ENCODE results near the gene SVOPL.

- TF ChIP-seq CTCF (IDR thresholded peaks at IDR 0.05) (no peak), POLR2A (IDR thresholded peaks at IDR 0.05) (no peak), POLR2AphosphoS5 (IDR thresholded peaks at IDR 0.05) (no peak), EP300 (IDR thresholded peaks at IDR 0.05) (no peak)
Observed at GRCh38 chr7:138632826-138633602, 68.1 kb downstream of the SVOPL start.

Data from upper lobe of left lung (tissue), 4 donors.